Activated B cell treated with CpG ODN at 0.5 μM for 24 hours (primary cell): ENCODE data around the gene MAN1A1. TPM values are rescaled to one million over a fixed set of nuclear protein-coding genes. Genes with fewer than 3 reads are reported as not detected.

Experiments
- ATAC-seq: fragments of 200-7000 bp; cut with Tn5 transposase; one replicate; pipeline ENCODE4 v1.10.0; 2021; ENCODE audit warnings: low read depth, mild to moderate bottlenecking, moderate library complexity
- CTCF ChIA-PET: fragments of 350-600 bp; sonication (Branson Sonifier 250); formaldehyde crosslinking; loops from one replicate; lab custom pipeline; 2021; ENCODE audit warnings: antibody characterized with exemption; lab: Charles Lee
- POLR2A ChIA-PET: fragments of 350-600 bp; sonication (Branson Sonifier 250); formaldehyde crosslinking; loops from one replicate; lab custom pipeline; 2021; ENCODE audit warnings: antibody characterized with exemption; lab: Charles Lee
- DNase-seq: peaks from one replicate; pipeline ENCODE4 v3.0.0; 2022
- H3K27ac Mint-ChIP-seq: one replicate; pipeline ENCODE4 v1.8.0; 2020; ENCODE audit warnings: mixed read lengths
- H3K27me3 Mint-ChIP-seq: one replicate; pipeline ENCODE4 v1.8.0; 2021; ENCODE audit warnings: mixed read lengths
- H3K36me3 Mint-ChIP-seq: one replicate; pipeline ENCODE4 v1.8.0; 2021; ENCODE audit warnings: low read depth, mixed read lengths
- H3K4me1 Mint-ChIP-seq: one replicate; pipeline ENCODE4 v1.8.0; 2021; ENCODE audit warnings: mixed read lengths
- H3K4me3 Mint-ChIP-seq: one replicate; pipeline ENCODE4 v1.8.0; 2020; ENCODE audit warnings: mild to moderate bottlenecking, mixed read lengths
- H3K9me3 Mint-ChIP-seq: one replicate; pipeline ENCODE4 v1.8.0; 2020; ENCODE audit warnings: mixed read lengths
- intact Hi-C: fragments of 100-400 bp; cut with micrococcal nuclease; formaldehyde crosslinking; loops from one replicate; pipeline ENCODE4 v1.15.1; 2024
- total RNA-seq: library from RNA; stranded (reverse); gene quantifications from 2 replicates; pipeline ENCODE4 v1.2.3, GENCODE V29; 2022
- TF ChIP-seq, protein P1 (sequence below): fragments of 200-600 bp; IDR thresholded peaks from one replicate; pipeline ENCODE4 v1.8.0; 2022; ENCODE audit warnings: antibody characterized with exemption, mild to moderate bottlenecking

MAN1A1 gene
- total RNA-seq, 1 donor from 2014 or later: 18.1 TPM

DNA sequence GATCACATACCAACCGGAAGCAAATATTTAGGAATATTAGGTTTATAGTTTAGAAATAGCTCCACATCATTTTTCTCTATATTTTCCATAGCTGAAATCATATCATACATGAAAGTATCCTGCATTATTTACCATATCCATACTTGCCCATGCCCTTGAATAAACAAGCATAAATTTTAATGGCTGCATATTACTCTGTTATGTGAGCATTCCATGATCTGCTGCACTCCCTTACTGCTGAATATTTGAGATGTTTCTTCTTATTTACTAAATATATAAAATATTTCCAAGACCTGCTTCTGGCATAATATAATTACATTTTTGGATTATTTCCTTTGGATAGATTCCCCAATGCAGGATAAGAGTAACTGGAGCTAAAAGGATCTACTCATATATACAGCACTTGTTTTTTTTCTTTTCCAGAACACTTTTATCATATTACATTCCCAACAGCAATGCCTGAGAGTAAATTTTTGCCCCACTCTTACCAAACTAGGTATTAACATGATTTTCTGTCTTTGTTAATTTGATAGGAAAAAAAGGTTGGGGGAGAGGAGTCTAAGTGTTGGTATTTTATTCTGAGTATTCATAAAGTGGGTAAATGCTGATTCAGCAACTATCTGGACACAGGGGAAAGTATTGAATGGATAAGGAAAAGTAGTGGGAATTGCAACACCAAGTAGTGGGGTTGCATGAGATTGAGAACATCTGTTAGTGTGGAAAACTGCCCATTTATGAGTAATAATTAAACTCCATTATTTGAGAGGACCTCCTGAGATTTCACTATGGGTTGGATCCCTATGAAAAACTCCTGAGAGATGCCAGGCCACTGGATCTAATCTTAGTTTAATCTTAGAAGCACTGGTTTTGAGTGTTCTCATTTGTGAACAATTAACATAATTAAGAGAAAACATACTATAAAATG lies 76.0 kb downstream of the MAN1A1 start:
- Mint-ChIP-seq H3K4me3 (no peak overlapping the region), H3K27me3 (no peaks in the 10 kb centered on the region), H3K9me3 (peaks cover 15% of the 10 kb centered on the region), H3K36me3 (peaks cover 23% of the 10 kb centered on the region), H3K27ac (no peak overlapping the region), H3K4me1 (no peaks in the 10 kb centered on the region)
- TF ChIP-seq, protein P1, sequence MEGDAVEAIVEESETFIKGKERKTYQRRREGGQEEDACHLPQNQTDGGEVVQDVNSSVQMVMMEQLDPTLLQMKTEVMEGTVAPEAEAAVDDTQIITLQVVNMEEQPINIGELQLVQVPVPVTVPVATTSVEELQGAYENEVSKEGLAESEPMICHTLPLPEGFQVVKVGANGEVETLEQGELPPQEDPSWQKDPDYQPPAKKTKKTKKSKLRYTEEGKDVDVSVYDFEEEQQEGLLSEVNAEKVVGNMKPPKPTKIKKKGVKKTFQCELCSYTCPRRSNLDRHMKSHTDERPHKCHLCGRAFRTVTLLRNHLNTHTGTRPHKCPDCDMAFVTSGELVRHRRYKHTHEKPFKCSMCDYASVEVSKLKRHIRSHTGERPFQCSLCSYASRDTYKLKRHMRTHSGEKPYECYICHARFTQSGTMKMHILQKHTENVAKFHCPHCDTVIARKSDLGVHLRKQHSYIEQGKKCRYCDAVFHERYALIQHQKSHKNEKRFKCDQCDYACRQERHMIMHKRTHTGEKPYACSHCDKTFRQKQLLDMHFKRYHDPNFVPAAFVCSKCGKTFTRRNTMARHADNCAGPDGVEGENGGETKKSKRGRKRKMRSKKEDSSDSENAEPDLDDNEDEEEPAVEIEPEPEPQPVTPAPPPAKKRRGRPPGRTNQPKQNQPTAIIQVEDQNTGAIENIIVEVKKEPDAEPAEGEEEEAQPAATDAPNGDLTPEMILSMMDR: no peak
- ChIA-PET POLR2A (no interaction called here), CTCF (no interaction called here)
- ATAC-seq (no peak), DNase-seq (no peak)
- intact Hi-C loops: no loop called here

DNA sequence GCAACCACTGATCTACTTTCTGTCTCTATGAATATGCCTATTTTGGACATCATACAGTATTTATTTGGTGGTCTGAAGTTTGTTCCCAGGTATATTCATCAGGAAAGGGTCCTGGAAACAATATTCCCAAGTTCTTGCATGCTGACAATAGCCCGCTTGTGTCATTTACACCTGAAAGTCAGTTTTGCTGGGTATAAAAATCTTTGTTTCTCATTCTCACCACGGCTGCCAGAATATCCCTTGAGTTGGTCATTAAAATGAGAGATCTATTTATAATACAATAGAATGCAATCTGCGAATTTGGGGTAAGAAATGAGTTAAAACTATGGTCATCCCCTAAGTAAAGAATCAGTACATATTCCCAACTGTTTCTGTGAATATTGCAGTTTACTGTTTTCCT lies 79.0 kb downstream of the MAN1A1 start:
- TF ChIP-seq, protein P1: no peak
- H3K27me3 Mint-ChIP-seq: no peaks in the 10 kb centered on the region
- DNase-seq (no peak), ATAC-seq (no peak)
- no peak overlapping the region for H3K27ac Mint-ChIP-seq
- H3K4me3 Mint-ChIP-seq: no peak overlapping the region
- ChIA-PET POLR2A (no interaction called here), CTCF (no interaction called here)
- peaks cover 11% of the 10 kb centered on the region for H3K9me3 Mint-ChIP-seq
- peaks cover 8% of the 10 kb centered on the region for H3K4me1 Mint-ChIP-seq
- intact Hi-C loops: no loop called here
- H3K36me3 Mint-ChIP-seq: peaks cover 15% of the 10 kb centered on the region

DNA sequence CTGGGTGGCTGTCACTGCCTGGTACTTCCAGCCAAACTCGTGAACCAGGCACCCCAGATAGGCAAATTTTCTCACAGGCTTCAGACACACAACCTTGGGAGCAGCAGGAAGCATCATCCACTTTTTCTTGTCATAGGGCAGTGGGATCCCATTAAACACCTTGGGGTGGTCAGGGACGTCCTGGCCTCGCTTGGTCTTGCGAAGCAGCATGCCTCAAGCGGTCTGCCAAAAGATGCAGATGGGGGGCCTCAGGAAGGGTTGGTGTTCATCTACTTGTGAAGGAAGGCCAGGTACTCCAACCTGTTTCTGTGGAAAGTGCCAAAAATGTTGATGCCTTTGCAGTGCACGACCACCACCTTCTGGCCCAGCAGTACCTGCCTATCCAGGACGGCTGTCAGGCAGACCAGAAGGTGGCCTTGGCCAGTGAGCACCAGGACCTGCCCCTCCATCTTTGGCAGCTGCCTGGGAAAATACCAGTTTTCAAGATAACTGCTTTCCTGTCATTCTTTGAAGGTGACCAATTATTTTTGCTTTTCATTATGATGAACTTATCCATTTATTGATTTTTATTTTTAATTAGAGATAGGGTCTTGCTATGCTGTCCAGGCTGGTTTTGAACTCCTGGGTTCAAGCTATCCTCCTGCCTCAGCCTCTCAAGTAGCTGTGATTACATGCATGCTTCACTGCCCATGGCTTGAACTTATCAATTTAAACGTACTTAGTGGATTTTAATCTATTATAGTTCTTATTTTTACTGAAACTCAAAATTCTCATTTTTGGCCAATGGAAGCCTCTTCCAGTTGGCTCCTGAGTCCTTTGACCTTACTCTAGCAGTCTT lies 80.1 kb downstream of the MAN1A1 start:
- no peaks in the 10 kb centered on the region for H3K27me3 Mint-ChIP-seq
- CTCF ChIA-PET: no interaction called here
- POLR2A ChIA-PET: no interaction called here
- no peak overlapping the region for H3K27ac Mint-ChIP-seq
- H3K9me3 Mint-ChIP-seq: peaks cover 11% of the 10 kb centered on the region
- TF ChIP-seq, protein P1: no peak
- peaks cover 15% of the 10 kb centered on the region for H3K36me3 Mint-ChIP-seq
- intact Hi-C loops: no loop called here
- DNase-seq (no peak), ATAC-seq (no peak)
- H3K4me1 Mint-ChIP-seq: peaks cover 8% of the 10 kb centered on the region
- H3K4me3 Mint-ChIP-seq: no peak overlapping the region

DNA sequence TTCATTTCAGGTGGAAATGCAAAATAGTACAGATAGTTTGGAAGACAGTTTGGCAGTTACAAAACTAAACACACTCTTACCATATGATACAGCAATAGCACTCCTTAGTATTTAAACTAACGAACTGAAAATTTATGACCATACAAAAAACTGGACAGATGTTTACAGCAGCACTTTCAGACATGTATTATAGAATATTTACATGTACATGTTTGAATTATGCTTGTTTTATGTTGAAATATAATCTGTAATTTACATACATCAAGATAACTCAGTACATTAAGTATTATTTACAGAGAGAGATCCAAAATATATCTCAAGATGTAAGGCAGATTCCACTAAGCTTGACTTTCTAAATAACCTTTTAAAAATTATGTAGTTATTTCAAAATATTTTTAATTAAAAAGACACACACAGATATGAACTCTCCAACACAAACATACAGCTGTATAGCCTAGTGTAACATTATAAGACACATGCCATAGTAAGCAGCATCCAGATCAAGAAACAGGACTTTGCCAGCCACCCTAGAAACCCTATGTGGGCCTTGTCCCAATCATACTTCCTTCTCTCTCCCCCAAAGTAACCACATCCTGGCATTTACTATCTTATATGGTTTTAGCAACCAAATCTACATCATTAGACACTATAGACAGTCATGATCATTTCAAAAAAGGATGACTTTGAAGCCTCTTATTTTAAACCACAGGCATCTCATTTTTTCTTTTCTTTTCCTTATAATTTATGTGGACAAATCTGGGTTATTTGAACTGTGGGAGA lies 82.2 kb downstream of the MAN1A1 start:
- Mint-ChIP-seq H3K27me3 (no peaks in the 10 kb centered on the region), H3K36me3 (peaks cover 23% of the 10 kb centered on the region), H3K27ac (no peak overlapping the region), H3K4me3 (no peak overlapping the region), H3K4me1 (peaks cover 8% of the 10 kb centered on the region), H3K9me3 (peaks cover 14% of the 10 kb centered on the region)
- ChIA-PET POLR2A (no interaction called here), CTCF (no interaction called here)
- intact Hi-C loops: no loop called here
- TF ChIP-seq, protein P1: no peak
- no peak for ATAC-seq
- DNase-seq: no peak
